ENCODE data around the gene RDH13. TPM values are rescaled to one million over a fixed set of nuclear protein-coding genes. Genes with fewer than 3 reads are reported as not detected.

Gene RDH13
- total RNA-seq, 1 donor from 2014 or later = 63.0 TPM

DNA sequence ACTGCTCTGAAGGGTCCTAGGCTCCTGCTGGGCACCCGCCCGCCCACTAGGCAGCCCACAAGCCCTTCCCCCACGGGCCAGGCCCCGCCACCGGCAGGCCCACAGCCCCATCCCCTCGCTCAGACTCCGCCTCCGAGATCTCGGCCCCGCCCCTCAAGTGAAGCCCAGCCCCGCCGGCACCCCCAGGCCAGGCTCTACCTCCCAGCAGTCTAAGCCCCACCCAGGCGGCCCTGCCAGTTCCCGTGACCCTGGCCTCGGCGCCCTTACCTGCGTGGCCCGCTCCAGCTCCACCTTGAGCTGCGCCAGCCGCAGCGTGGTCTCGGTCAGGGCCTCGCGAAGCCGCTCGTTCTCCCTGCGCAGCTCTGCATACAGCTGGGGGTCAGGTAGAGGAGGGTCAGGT, 29.0 kb upstream of the RDH13 start:
- no peak for DNase-seq (ENCODE audit: low spot score)

DNA sequence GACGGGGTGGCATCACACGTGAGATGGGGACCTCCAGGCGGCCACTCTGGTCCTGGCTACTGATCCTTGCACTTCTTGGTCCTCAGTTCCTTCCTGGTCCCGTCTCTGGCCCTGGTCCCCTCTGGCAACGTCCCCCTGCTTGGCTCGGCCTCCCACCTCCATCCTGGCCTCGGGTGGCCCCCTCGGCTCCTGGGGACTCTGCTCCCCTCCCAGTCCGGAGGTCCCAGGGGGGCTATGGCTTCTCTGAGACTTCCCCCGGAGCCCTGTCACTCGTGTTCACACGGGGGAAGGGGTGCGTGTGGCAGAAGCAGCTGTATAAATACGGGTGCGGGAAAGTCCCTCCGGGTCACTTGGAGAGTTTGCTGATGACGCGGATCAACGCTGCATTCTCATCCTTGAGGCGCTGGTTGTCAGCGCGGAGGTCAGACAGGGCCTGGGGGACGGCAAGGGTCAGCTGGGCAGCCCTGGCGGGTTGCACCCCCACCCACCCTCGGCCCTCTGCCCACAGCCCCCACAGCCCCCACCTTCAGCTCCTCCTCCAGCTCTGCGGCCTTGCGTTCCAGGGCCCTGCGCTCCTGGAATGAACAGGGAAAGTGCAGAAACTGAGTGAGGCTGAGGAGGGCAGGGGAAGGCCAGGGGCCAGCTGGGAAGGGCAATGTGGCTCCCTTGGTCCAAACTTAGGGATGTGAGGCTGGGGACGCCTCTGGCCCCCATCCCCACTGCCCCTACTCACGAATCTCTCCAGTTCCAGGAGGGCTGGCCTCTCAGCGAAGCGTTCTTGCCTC, 28.4 kb upstream of the RDH13 start:
- DNase-seq (ENCODE audit: low spot score) = no peak

DNA sequence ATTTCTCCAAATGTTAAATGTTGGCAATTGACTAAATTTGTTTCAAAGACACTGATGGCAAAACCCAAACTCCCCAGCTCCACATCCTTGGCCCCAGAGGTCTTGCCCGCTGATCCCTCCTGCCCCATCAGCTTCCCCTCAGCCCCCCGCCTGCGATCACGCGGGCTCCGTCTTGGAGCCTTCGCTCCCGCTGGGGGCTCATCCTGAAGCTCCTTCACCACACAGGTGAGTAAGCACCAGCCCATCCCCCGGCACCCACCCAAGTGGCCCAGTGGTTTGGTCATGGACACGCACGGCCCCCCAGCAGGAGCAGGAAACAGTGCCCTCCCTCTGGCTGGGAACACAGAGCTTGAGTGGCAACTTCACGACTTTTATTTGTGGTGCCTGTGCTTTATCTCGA, 27.6 kb upstream of the RDH13 start:
- no peak for DNase-seq (ENCODE audit: low spot score)

DNA sequence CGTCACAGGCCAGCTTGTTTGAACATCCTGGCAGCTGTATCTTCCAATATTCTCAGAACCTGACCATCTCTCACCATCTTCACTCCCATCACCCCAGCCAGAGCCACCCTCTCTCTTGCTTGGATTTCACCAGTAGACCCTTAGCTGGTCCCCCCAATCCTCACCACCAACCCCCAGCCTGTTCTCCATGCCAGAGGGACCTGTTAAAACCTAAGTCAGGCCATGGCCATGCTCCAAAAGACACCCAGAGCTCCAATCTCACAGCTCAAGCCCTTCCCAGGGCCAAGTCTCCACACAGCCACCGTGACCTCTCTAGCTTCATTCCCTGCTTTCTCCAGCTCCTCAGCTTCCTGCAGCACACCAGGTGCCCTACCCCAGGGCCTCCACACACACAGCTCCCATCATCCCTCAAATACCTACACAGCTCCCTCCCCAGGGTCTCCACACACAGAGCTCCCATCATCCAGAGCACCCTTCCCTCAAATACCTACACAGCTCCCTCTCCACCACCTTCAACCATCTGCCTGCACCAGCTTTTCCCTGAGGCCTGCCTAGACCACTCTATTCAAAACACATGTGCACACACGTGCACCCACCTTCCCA, 26.5 kb upstream of the RDH13 start:
- no peak for DNase-seq (ENCODE audit: low spot score)

DNA sequence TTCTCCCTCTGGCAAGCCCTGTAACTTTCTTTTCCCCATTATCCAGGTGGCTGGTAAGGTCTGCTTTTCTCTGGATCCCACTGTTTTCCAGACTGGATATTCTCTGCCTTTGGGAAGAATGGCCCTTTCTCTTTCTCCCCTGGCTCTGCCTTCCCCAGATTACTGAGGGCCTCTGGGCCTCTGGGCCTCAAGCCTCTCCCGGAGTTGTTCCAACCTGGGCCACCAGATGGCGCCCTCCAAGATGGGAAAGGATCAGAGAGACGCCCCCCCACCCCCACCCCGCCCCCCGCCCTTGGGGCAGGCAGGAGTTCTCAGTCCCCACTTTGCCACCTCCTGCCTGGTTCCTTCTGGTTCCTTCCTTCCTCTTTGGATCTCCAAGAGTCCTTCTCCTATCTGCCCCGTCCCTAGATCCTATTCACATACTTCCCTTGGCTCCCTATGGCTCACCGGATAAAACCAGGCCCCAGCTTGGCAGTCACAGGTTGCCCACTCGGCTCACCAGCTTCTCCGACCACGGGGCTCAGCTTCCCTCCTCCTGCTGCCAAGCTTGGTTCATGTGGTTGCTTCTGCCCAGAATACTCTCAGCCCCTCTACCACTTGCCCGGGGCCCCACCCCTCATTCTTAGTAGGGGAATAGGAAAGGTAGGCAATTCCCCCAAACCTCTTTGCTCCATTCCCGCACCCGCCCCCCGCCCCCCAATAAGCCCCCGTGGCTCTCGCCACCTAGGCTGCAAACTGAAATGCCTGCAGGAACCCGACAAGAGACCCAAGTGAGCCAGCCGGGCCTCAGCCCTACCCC, 25.8 kb upstream of the RDH13 start:
- DNase-seq (ENCODE audit: low spot score) = peak; percentile 64

DNA sequence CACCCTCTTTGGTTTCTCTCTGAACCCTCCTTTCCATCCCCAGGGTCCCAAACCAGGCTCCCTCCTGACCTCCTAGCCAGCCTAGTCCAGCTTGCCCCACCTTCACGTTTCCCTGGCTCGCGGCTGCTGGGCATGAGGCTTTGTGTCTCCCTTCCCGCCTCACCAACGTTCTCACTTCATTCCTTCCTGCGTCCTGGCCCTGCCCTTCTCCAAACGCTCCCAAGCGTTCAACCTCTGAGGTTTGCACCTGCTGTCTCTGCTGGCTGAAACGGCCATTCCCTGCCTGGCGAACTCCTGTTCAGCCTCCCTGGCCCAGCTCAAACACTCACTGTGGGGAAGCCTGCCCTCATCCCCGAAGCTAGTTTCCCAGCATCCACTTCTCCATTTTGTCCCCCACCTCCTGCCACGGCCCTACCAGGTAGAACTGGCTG, 25.1 kb upstream of the RDH13 start:
- DNase-seq (ENCODE audit: low spot score) = no peak

DNA sequence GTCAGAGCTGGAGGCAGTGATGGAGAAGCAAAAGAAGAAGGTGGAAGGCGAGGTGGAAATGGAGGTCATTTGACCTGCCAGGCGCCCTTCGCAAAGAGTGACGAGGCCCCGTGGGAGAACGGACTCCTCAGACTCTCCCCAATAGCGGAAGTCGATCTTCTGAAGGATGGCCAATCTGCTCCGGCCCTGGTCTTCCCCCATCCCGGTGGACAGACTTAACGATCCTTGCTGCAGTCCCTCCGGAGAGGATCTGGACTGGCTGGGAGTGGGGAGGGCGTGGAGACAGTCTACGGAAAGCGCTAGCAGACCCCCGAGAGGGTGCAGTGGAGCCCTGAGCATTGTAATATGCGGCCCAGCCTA, 24.6 kb upstream of the RDH13 start:
- DNase-seq (ENCODE audit: low spot score) = no peak

DNA sequence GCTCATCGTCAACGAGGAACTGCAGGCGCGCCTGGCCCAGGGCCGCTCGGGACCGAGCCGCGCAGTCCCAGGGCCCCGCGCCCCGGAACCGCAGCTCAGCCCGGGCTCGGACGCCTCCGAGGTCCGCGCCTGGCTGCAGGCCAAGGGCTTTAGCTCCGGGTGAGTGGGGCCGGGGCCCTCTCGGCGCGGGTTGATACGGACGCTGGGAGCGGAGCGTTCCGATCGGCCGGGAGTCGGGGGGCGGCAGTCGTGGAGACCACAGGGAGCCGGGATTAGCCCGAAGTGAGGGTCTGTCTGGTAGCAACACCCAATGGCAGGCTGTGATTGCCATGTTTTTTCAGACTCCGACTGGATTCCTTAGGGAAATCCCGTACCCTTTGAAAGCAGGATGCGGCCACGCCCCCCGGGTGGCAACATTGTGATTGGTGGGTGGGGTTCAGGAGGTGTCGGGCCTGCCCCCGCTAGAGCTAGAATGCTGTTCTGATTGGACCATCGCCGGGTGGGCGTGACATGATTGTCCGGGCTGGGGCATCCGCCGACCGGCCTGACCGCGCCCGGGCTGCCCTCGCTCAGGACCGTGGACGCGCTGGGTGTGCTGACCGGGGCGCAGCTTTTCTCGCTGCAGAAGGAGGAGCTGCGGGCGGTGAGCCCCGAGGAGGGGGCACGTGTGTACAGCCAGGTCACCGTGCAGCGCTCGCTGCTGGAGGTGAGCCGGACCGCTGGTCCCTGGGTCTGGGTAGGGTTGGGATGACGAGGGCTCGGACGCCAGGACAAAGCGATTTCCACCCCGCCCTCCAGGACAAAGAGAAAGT, 24.0 kb upstream of the RDH13 start:
- peak; percentile 75 for DNase-seq (ENCODE audit: low spot score)

DNA sequence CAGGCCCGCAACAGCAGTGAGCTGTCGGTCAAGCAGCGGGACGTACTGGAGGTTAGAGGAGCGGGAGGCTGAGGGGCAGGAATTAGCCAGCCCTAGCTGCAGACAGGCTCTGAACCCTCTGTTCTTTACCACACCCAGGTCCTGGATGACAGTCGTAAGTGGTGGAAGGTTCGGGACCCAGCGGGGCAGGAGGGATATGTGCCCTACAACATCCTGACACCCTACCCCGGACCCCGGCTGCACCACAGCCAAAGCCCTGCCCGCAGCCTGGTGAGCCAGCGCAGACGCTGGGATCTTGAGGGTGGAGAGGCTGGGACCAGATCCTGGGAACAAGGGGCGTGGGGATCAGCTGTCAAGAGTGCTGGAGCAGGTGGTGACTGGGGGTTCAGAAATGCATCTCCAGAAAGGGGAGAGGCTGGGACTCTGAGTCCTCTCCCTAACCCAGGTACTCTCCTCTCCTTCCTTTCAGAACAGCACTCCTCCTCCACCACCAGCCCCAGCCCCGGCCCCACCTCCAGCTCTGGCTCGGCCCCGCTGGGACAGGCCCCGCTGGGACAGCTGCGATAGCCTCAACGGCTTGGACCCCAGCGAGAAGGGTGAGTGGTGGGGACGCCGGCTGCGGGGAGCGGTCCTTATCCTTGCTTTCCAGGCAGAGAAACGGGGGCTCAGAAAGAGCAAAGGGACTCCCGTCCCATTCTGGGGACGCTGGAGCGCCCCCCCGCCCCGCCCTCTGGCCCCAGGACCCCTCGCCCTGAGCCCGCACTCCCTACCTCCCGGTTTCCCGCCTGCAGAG, 23.2 kb upstream of the RDH13 start:
- DNase-seq (ENCODE audit: low spot score) = no peak

DNA sequence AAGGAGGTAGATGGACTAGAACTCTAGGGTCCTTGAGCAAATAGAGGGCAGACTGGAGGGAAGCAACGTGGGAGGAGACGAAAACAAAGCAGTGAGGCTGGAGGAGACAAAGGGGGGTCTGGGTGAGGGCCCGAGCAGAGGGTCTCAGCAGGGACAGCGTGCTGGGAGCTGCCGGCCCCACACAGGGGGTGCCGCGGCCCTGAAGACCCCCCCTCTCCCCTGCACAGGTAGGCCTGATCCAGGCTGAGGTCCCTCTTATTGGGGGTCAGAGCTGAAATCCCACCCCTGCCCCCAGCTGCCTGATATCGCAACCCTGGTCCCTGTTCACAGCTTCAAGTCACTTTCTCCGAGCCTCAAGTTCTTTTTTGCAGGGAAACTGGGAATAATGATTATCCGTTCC, 21.5 kb upstream of the RDH13 start:
- no peak for DNase-seq (ENCODE audit: low spot score)

DNA sequence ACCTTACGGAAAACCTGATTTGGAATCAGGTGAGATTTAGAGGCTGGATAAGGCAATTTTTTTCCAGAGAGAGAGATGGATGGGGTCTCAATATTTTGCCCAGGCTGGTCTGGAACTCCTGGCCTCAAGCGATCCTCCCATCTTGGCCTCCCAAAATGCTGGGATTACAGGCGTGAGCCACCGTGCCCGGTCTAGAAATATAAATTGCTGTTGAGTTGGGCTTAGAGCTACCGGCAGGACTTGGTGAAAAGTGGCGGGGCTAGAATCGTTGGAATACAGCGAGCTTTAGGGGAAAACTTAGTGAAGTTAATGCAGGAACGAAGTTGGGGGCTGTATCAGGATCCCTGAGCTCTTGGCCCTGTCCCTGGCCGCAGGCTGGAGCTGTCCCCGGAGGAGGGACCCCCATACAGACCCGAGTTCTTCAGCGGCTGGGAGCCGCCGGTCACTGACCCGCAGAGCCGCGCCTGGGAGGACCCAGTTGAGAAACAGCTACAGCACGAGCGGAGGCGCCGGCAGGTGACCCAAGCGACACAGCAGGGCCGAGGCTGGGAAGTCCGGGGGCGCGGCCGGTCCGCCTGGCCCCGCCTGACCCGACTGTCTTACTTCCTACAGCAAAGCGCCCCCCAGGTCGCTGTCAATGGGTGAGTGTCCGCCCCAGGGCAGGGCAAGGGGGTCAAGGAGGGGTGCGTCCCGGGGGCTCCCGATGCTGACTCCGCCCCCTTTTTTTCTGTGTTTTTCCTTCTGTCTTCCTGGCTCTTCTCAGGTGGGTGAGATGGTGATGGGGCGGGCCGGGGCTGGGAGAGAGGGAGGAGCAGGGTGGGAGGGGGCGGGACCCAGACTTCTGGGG, 20.3 kb upstream of the RDH13 start:
- no peak for DNase-seq (ENCODE audit: low spot score)

DNA sequence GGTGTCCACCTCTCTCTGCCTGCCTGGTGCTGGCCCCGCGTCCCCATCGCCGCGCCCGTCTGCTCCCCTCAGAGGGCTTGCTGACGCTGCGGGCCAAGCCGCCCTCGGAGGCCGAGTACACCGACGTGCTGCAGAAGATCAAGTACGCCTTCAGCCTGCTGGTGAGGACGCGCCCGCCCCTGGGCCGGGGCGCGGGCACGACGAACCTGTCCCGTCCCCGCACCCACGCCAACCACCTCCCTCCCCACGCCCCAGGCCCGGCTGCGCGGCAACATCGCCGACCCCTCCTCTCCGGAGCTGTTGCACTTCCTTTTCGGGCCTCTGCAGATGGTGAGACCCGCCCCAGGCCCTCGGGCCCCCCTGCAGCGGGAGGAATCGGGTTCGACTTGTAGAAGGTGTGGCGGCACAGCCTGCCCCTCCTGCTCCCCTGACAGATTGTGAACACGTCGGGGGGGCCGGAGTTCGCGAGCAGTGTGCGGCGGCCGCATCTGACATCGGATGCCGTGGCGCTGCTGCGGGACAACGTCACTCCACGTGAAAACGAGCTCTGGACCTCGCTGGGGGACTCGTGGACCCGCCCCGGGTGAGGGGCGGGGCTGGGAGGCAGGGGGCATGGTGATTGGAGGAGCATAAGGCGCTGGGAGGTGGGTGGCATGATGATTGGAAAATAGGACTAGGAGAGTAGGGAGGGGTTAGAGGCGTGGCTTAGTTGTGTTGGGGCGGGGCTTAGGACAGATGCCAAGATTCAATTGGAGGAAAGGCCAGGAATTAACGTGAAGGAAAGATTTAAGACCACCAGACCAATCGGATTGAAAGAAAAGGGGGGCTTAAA, 19.3 kb upstream of the RDH13 start:
- no peak for DNase-seq (ENCODE audit: low spot score)

DNA sequence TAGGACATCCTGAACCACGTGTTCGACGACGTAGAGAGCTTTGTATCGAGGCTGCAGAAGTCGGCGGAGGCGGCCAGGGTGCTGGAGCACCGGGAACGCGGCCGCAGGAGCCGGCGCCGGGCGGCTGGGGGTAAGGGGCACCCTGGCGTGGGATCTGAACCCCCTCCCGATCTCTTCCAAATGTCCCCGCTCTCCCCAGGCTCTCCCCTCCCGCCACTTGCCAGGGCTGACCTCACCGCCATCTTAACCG, 18.7 kb upstream of the RDH13 start:
- DNase-seq (ENCODE audit: low spot score) = no peak

DNA sequence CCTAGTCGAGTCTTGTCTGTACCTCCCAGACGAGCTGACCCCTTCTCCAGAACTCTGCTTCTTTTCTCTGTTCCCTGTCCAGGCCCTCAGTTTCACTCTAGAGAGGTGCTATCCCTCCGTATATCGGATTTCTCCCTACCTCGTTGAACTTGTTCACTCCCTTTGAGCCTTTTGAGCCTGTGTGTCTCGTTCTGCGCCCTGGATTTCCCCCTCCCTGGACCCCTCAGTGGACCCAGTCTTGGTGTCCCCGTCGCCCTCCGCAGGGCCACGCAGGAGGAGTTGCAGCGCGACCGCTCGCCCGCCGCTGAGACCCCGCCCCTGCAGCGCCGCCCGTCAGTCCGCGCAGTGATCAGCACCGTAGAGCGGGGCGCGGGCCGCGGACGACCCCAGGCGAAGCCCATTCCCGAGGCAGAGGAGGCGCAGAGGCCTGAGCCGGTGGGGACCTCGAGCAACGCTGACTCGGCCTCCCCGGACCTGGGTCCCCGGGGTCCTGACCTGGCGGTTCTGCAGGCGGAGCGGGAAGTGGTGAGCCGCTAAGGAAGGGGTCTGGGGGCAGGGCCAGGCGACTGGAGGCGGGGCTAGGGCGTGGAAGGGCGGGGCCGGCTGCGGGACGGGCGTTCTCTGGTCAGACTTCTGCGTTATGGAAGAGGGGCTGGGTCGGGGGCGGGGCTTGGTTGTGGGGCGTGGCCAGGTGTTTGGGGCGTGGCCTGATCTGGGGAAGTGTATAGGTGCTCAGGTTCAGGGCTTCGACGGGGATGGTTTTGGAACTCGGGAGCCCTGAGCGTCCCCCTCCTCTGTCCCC, 18.2 kb upstream of the RDH13 start:
- DNase-seq (ENCODE audit: low spot score) = peak; percentile 75

DNA sequence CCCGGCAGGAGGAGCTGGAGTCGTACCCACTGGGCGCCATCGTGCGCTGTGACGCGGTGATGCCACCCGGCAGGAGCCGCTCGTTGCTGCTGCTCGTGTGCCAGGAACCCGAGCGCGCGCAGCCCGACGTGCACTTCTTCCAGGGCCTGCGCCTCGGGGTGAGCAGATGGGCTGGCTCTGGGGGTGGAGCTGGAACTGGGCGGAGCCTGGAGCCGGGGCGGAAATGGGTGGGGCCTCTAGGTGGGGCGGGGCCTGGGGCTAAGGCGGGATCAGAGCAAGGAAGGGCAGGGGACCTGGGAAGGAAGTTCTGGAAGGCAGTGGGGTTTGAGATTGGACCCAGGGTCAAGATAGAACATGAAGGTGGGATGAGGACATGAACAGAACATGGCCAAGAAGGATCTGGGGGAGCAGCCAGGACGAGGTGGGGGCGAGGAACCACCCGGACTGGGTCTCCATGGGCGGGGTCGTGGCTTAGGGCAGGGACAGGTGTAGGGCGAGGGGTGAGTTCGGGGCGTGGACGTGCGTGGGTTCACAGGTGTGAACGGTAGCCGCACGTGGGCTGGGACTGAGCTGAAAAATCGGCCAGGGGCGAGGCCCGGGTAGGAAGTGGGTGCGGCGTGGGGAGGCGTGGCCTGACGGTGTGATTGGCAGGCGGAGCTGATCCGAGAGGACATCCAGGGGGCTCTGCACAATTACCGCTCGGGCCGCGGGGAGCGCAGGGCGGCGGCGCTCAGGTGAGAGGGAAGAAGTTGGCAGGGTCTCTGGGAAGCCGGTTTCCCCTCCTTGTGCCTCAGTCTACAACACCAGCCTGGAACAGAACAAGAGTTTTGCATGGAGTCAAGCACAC, 17.4 kb upstream of the RDH13 start:
- DNase-seq (ENCODE audit: low spot score) = peak; percentile 69

DNA sequence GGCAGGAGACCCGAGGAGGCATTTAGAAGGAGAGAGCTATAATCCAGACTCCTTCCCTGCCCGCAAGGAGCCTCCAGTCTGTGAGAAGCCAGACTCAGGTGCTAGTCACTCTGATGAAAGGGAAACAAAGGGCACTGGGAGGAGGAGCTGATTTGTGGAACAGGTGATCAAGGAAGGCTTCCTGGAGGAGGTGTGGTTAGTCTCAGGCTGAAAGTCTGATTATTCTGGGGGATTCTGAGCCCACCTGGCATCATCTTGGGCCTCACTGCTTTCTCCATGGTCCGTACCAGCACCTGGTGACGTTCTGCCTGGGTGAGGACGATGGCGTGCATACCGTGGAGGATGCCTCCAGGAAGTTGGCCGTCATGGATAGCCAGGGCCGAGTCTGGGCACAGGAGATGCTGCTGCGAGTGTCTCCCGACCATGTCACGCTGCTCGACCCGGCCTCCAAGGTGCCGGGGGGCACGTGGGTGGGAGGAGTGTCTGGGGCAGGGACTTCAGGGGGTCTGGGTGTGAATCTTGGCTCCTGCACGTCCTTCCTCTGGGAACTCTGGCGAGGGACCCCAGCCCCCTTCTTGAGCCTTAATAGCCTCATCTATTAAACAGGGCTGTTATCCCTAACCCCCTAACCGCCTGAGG, 16.6 kb upstream of the RDH13 start:
- no peak for DNase-seq (ENCODE audit: low spot score)

DNA sequence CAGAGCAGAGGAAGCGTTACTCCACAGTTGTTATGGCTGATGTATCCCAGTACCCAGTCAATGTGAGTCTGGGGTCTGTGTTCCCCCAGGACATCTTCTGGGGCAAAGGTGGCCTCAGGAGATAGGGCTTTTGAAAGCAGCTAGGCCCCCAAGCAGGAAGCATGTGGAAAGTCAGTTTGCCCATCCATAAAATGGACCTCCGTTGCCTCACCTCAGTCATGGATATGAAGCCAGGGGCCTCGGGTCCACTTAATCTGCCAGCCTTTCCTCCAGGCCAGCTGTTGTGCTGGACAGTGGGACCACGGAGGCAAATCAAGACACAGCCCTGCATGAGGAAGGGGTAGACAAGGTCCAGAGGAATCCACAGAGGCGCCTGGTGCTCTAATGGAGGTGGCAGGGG, 16.0 kb upstream of the RDH13 start:
- DNase-seq (ENCODE audit: low spot score) = no peak

Measured in mucosa of gallbladder (tissue), 1 donor.